Measurements from ENCODE around the gene DEGS2.

DEGS2 gene

GRCh38 chr14:100131181-100131580, 28.3 kb downstream of the DEGS2 start:
- DNase-seq (ENCODE audit: low read depth) = no peak

GRCh38 chr14:100130521-100130920, 28.9 kb downstream of the DEGS2 start:
- DNase-seq (ENCODE audit: low read depth) = no peak

- no peak for DNase-seq (ENCODE audit: low read depth)
Measured at GRCh38 chr14:100129161-100129589, 30.3 kb downstream of the DEGS2 start.

- DNase-seq (ENCODE audit: low read depth) = no peak
Measured at GRCh38 chr14:100128688-100129087, 30.8 kb downstream of the DEGS2 start.

GRCh38 chr14:100127853-100128455, 31.5 kb downstream of the DEGS2 start:
- no peak for DNase-seq (ENCODE audit: low read depth)

GRCh38 chr14:100126401-100126800, 33.0 kb downstream of the DEGS2 start:
- no peak for DNase-seq (ENCODE audit: low read depth)

- DNase-seq (ENCODE audit: low read depth) = no peak
Measured at GRCh38 chr14:100124551-100125088, 34.8 kb downstream of the DEGS2 start.

- DNase-seq (ENCODE audit: low read depth) = no peak
Measured at GRCh38 chr14:100123618-100124017, 35.8 kb downstream of the DEGS2 start.

- no peak for DNase-seq (ENCODE audit: low read depth)
Measured at GRCh38 chr14:100122481-100123223, 36.8 kb downstream of the DEGS2 start.

- DNase-seq (ENCODE audit: low read depth) = no peak
Measured at GRCh38 chr14:100121643-100122480, 37.6 kb downstream of the DEGS2 start.

- no peak for DNase-seq (ENCODE audit: low read depth)
Measured at GRCh38 chr14:100120522-100121269, 38.7 kb downstream of the DEGS2 start.

- no peak for DNase-seq (ENCODE audit: low read depth)
Measured at GRCh38 chr14:100119251-100119650, 40.2 kb downstream of the DEGS2 start.

GRCh38 chr14:100118396-100119011, 40.9 kb downstream of the DEGS2 start:
- DNase-seq (ENCODE audit: low read depth) = no peak

GRCh38 chr14:100117633-100118395, 41.6 kb downstream of the DEGS2 start:
- no peak for DNase-seq (ENCODE audit: low read depth)

- DNase-seq (ENCODE audit: low read depth) = no peak
Measured at GRCh38 chr14:100117026-100117425, 42.4 kb downstream of the DEGS2 start.

- no peak for DNase-seq (ENCODE audit: low read depth)
Measured at GRCh38 chr14:100116134-100116533, 43.3 kb downstream of the DEGS2 start.

GRCh38 chr14:100115726-100116125, 43.7 kb downstream of the DEGS2 start:
- DNase-seq (ENCODE audit: low read depth) = no peak

GRCh38 chr14:100115236-100115635, 44.2 kb downstream of the DEGS2 start:
- DNase-seq (ENCODE audit: low read depth) = no peak

GRCh38 chr14:100114109-100114765, 45.2 kb downstream of the DEGS2 start:
- DNase-seq (ENCODE audit: low read depth) = no peak

Measured in stimulated activated CD8-positive, alpha-beta memory T cell treated with anti-CD3 and anti-CD28 coated beads, Interleukin-12 subunit alpha, Interleukin-12 subunit beta, amount 100 ng/mL, for 4 hours (primary cell).